ENCODE results near the gene SELENOO. TPM values are rescaled to one million over a fixed set of nuclear protein-coding genes. Genes with fewer than 3 reads are reported as not detected.

The SELENOO gene
- polyA plus RNA-seq, 1 of the 3 experiments (the other 2 are of a cell fraction) = 26.7 TPM

DNA sequence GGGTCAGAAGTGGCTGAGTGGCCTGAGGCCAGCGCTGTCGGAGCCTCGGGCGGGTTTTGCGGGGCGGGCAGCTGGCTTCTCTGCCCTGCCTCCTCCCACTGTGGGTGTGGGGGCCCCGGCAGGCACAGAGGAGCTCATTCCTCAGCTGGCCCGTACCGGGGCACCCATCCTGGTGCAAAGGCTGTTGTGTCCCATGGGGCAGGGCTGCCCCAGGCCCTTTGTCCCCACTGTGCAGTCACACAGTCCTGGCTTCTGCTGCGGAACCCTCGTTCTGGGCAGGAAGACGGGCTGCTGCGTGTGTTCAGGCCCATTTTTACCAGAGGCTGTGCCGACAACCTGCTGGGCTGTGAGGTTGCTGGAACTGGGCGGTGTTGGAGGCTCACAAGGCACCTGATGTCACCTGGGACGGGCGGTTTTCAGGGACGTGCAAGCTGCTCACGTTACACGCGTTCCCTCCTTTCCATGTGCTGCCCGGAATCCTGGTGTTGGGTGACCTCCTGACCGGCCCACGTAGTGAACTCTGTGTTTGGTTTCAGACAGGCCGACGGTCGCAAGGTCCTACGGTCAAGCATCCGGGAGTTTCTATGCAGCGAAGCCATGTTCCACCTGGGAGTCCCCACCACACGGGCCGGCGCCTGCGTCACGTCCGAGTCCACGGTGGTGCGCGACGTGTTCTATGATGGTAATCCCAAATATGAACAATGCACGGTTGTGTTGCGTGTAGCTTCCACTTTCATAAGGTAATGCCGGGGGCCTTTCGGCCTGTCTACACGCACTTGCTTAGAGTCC lies 5.2 kb downstream of the SELENOO start:
- Histone ChIP-seq H3K9me2 (no peaks in the 10 kb centered on the region), H3K27ac (ENCODE audit: low read depth in 2 of 2, low read length in 1 of 2) (no peak overlapping the region), H3K9me3 (no peaks in the 10 kb centered on the region), H3K79me2 (ENCODE audit: insufficient read depth) (peaks cover 45% of the 10 kb centered on the region), H3K27me3 (ENCODE audit: insufficient read depth) (no peaks in the 10 kb centered on the region), H2AFZ (ENCODE audit: low read depth) (no peak overlapping the region), H3K9ac (no peak overlapping the region), H3K4me2 (no peak overlapping the region), H3F3A (replicated peaks; ENCODE audit: insufficient read depth) (peaks cover 4% of the 10 kb centered on the region), H3K4me3 (ENCODE audit: low read depth in 2 of 2, low read length in 1 of 2) (no peak overlapping the region), H3K4me1 (ENCODE audit: control insufficient read depth in 1 of 2, insufficient read depth in 2 of 2, low read depth in 1 of 2, low read length in 1 of 2) (peaks cover 0 to 7% of the 10 kb centered on the region in 2 experiments; a peak in 1 of 4 replicates), H3K36me3 (replicated peaks in 1 of 2; ENCODE audit: control insufficient read depth in 1 of 2, insufficient read depth in 2 of 2, low read length in 1 of 2) (peaks cover 27% of the 10 kb centered on the region in 2 experiments), H4K20me1 (ENCODE audit: insufficient read depth) (peaks cover 11% of the 10 kb centered on the region)
- CTCF ChIA-PET = interaction anchor here (0.8 to 3.9 kb wide), 12 partner anchors 9 to 276 kb away, joined by 3 to 52 read pairs (median 4); partner anchors contain the start of gene PANX2
- 95% methylated on average over 29 of the region's 45 CpGs for WGBS (ENCODE audit: low lambda C conversion rate)
- DNase-seq = no peak
- TF ChIP-seq CTCF (IDR thresholded peaks at IDR 0.05) (no peak), PBX3 (IDR thresholded peaks at IDR 0.05) (no peak), IRF3 (IDR thresholded peaks at IDR 0.05; ENCODE audit: low read depth, low read length) (no peak), EP300 (IDR thresholded peaks at IDR 0.05; ENCODE audit: borderline replicate concordance in 1 of 2, low read depth in 1 of 2, low read length in 1 of 2) (no peak), TEAD4 (IDR thresholded peaks at IDR 0.05; ENCODE audit: borderline replicate concordance, insufficient read depth) (no peak)
- TF ChIP-seq, protein P1, sequence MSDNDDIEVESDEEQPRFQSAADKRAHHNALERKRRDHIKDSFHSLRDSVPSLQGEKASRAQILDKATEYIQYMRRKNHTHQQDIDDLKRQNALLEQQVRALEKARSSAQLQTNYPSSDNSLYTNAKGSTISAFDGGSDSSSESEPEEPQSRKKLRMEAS (IDR thresholded peaks at IDR 0.05; ENCODE audit: low read depth) = no peak
- POLR2A ChIA-PET = interaction anchor here (0.7 kb wide), 1 partner anchor 52 kb away, joined by 4 read pairs; no protein-coding TSS in a partner anchor

GRCh38 chr22:50206599-50206998 lies 5.8 kb downstream of the SELENOO start:
- peak; percentile 87 for DNase-seq
- POLR2A ChIA-PET = interaction anchor here (0.7 kb wide), 1 partner anchor 53 kb away, joined by 4 read pairs; no protein-coding TSS in a partner anchor

More at GRCh38 chr22:50206599-50206998, 5.8 kb downstream of the SELENOO start:
- no peaks in the 10 kb centered on the region for H3K9me2 ChIP-seq
- peaks cover 42% of the 10 kb centered on the region for H3K79me2 ChIP-seq (ENCODE audit: insufficient read depth)
- CTCF ChIA-PET = interaction anchor here (0.8 to 3.9 kb wide), 14 partner anchors 9 to 276 kb away, joined by 3 to 52 read pairs (median 4); partner anchors contain the start of gene PANX2
- H3K27ac ChIP-seq (ENCODE audit: low read depth in 2 of 2, low read length in 1 of 2) = no peak overlapping the region
- H3K36me3 ChIP-seq (replicated peaks in 1 of 2; ENCODE audit: control insufficient read depth in 1 of 2, insufficient read depth in 2 of 2, low read length in 1 of 2) = peaks cover 31 to 33% of the 10 kb centered on the region in 2 experiments
- H4K20me1 ChIP-seq (ENCODE audit: insufficient read depth) = peaks cover 11% of the 10 kb centered on the region
- peaks cover 8% of the 10 kb centered on the region for H3F3A ChIP-seq (replicated peaks; ENCODE audit: insufficient read depth)
- no peak overlapping the region for H3K9ac ChIP-seq
- no peaks in the 10 kb centered on the region for H3K27me3 ChIP-seq (ENCODE audit: insufficient read depth)
- TF ChIP-seq, protein P1 (IDR thresholded peaks at IDR 0.05; ENCODE audit: low read depth) = no peak
- TF ChIP-seq CTCF (IDR thresholded peaks at IDR 0.05) = peak; percentile 54
- TF ChIP-seq MXI1 (IDR thresholded peaks at IDR 0.05; ENCODE audit: low read depth, low read length) = peak; percentile 47; the same call in 1 of the 2 replicates
- peak; percentile 22; the same call in 1 of the 2 replicates for TF ChIP-seq RAD21 (IDR thresholded peaks at IDR 0.05; ENCODE audit: low read length)
- no peak overlapping the region for H3K4me2 ChIP-seq
- H2AFZ ChIP-seq (ENCODE audit: low read depth) = no peak overlapping the region
- 63% methylated on average over 10 of the region's 10 CpGs for WGBS (ENCODE audit: low lambda C conversion rate)
- no peaks in the 10 kb centered on the region for H3K9me3 ChIP-seq
- peaks cover 0 to 7% of the 10 kb centered on the region in 2 experiments; a peak in 1 of 4 replicates for H3K4me1 ChIP-seq (ENCODE audit: control insufficient read depth in 1 of 2, insufficient read depth in 2 of 2, low read depth in 1 of 2, low read length in 1 of 2)
- H3K4me3 ChIP-seq (ENCODE audit: low read depth in 2 of 2, low read length in 1 of 2) = no peak overlapping the region
